ENCODE results near the gene CA12.

DNA sequence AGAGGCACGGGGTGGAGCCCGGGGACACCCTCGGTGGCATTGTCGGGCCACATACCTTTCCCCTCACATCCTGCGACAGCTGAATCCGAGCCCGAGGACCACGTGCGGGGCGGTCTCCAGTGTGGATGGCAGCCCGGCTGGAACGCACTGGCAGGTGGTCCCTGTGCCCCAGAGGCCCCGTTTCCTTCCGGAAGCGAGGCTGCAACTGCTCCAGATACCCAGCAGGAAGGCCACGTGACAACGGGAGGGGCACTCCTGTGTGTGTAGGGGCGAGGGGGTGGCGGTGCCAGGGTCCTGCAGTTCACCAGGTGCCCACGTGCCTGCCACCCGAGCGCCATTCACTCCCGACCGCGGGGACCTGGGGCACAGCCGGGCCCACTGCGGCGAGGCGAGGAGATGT lies 60.2 kb downstream of the CA12 start:
- TF ChIP-seq, protein P1, sequence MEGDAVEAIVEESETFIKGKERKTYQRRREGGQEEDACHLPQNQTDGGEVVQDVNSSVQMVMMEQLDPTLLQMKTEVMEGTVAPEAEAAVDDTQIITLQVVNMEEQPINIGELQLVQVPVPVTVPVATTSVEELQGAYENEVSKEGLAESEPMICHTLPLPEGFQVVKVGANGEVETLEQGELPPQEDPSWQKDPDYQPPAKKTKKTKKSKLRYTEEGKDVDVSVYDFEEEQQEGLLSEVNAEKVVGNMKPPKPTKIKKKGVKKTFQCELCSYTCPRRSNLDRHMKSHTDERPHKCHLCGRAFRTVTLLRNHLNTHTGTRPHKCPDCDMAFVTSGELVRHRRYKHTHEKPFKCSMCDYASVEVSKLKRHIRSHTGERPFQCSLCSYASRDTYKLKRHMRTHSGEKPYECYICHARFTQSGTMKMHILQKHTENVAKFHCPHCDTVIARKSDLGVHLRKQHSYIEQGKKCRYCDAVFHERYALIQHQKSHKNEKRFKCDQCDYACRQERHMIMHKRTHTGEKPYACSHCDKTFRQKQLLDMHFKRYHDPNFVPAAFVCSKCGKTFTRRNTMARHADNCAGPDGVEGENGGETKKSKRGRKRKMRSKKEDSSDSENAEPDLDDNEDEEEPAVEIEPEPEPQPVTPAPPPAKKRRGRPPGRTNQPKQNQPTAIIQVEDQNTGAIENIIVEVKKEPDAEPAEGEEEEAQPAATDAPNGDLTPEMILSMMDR (IDR thresholded peaks at IDR 0.05; ENCODE audit: borderline replicate concordance, extremely low read depth, low read length, poor library complexity, severe bottlenecking), result no peak
- TF ChIP-seq EZH2 (IDR thresholded peaks at IDR 0.05; ENCODE audit: borderline replicate concordance, low read depth, low read length, severe bottlenecking), result no peak

Data from DND-41 (cell line).